Measurements from ENCODE around the gene CD28.
A peak's percentile ranks its signal among the peaks of the same experiment; 100 is the strongest.
"Not testable (repeated sequence)": the region's sequence is repeated elsewhere in the genome, so short reads cannot be mapped to it uniquely, and the experiment has no call there.

CD28 gene

DNA sequence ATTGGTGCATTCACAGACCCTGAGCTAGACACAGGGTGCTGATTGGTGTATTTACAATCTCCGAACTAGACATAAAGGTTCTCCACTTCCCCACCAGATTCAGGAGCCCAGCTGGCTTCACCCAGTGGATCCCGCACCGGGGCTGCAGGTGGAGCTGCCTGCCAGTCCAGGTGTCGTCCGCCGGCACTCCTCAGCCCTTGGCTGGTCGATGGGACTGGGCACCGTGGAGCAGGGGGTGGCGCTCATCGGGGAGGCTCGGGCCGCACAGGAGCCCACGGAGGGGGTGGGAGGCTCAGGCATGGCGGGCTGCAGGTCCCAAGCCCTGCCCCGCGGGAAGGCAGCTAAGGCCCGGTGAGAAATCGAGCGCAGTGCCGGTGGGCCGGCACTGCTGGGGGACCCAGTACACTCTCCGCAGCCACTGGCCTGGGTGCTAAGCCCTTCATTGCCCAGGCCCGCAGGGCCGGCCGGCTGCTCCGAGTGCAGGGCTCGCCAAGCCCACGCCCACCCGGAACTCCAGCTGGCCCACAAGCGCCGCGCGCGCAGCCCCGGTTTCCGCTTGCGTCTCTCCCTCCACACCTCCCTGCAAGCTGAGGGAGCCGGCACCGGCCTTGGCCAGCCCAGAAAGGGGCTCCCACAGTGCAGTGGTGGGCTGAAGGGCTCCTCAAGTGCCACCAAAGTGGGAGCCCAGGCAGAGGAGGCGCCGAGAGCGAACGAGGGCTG is 79.1 kb downstream of the CD28 start:
- not testable (repeated sequence) for DNase-seq

GRCh38 chr2:203786549-203787351 is 80.3 kb downstream of the CD28 start:
- DNase-seq, result peak; percentile 25

DNA sequence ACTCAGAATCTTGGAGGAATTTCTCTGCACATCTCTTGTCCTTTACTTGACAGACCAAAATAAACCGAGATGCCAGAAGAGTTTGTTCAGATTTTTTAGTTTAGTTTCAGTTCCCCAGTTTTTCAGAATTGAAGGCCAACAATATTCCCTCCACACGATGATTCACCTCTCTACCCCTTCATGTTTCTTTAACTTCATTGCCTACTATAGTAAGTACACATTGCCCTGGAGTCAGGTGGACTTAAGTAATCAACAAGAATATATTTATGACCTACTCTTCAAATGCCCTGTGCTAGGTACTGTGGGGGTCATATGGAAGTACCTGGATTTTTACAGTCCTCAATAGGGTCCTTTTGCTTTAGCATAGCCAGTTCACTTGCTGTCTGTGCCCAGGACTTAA is 81.5 kb downstream of the CD28 start:
- no peak for DNase-seq

Data from NCI-H1092 (cell line).